Neutrophil (primary cell): ENCODE data around the gene ELMO1.
A peak's percentile ranks its signal among the peaks of the same experiment; 100 is the strongest.

Experiments used
- H3K27ac ChIP-seq: fragments of 200-600 bp; sonication (generic); 2 replicates; pipeline ENCODE4 v1.5.1; 2016; ENCODE audit warnings: mild to moderate bottlenecking, moderate library complexity
- H3K27me3 ChIP-seq: fragments of 200-600 bp; sonication (generic); 2 replicates; pipeline ENCODE4 v1.6.0; 2016; ENCODE audit warnings: mild to moderate bottlenecking
- H3K36me3 ChIP-seq: fragments of 200-600 bp; sonication (generic); 2 replicates; pipeline ENCODE4 v1.5.1; 2017
- H3K4me1 ChIP-seq, 2 experiments: fragments of 200-600 bp in 1 of 2; sonication (generic) in 1 of 2; 1 replicate in 1 of 2; 2 replicates in 1 of 2; pipeline versions ENCODE4 v1.5.1 to v1.6.1; 2013 to 2016; ENCODE audit warnings: low read depth in 1 of 2, low read length in 1 of 2, mild to moderate bottlenecking in 1 of 2, moderate library complexity in 1 of 2; ENCODE audit not compliant: control insufficient read depth in 1 of 2, insufficient read depth in 1 of 2
- H3K4me3 ChIP-seq, 2 experiments: fragments of 200-600 bp in 1 of 2; sonication (generic) in 1 of 2; 1 replicate in 1 of 2; 2 replicates in 1 of 2; pipeline ENCODE4 v1.5.1; 2013 to 2016; ENCODE audit warnings: low read depth in 1 of 2, low read length in 1 of 2, mild to moderate bottlenecking in 1 of 2, moderate library complexity in 1 of 2
- H3K9me3 ChIP-seq: fragments of 200-600 bp; sonication (generic); 2 replicates; pipeline ENCODE4 v1.5.1; 2016
- CTCF ChIP-seq: fragments of 200-600 bp; sonication (generic); IDR thresholded peaks from 2 replicates; pipeline ENCODE4 v1.5.1; 2016; ENCODE audit warnings: antibody characterized with exemption

Gene ELMO1

GRCh38 chr7:36929791-36930190 lies 518.9 kb downstream of the ELMO1 start:
- no peak overlapping the region for H3K4me3 ChIP-seq
- no peak overlapping the region for H3K27ac ChIP-seq
- no peaks in the 10 kb centered on the region for H3K27me3 ChIP-seq
- H3K4me1 ChIP-seq, result peaks cover 3 to 5% of the 10 kb centered on the region in 2 experiments
- no peaks in the 10 kb centered on the region for H3K9me3 ChIP-seq
- no peak for TF ChIP-seq CTCF
- peaks cover 8% of the 10 kb centered on the region for H3K36me3 ChIP-seq

- Histone ChIP-seq H3K27me3 (no peaks in the 10 kb centered on the region), H3K27ac (no peak overlapping the region), H3K4me3 (no peak overlapping the region), H3K9me3 (no peaks in the 10 kb centered on the region), H3K36me3 (peaks cover 8% of the 10 kb centered on the region), H3K4me1 (peaks cover 8 to 12% of the 10 kb centered on the region in 2 experiments)
- TF ChIP-seq CTCF, result no peak
Observed at GRCh38 chr7:36928718-36929117, 519.9 kb downstream of the ELMO1 start.

GRCh38 chr7:36928311-36928710 lies 520.4 kb downstream of the ELMO1 start:
- no peak for TF ChIP-seq CTCF
- peaks cover 8% of the 10 kb centered on the region for H3K36me3 ChIP-seq
- H3K4me1 ChIP-seq, result peaks cover 6 to 11% of the 10 kb centered on the region in 2 experiments
- H3K4me3 ChIP-seq, result no peak overlapping the region
- H3K27ac ChIP-seq, result no peak overlapping the region
- no peaks in the 10 kb centered on the region for H3K27me3 ChIP-seq
- H3K9me3 ChIP-seq, result no peaks in the 10 kb centered on the region

GRCh38 chr7:36925691-36926090 lies 523.0 kb downstream of the ELMO1 start:
- H3K27ac ChIP-seq, result no peak overlapping the region
- peaks cover 6 to 9% of the 10 kb centered on the region in 2 experiments for H3K4me1 ChIP-seq
- no peak for TF ChIP-seq CTCF
- H3K9me3 ChIP-seq, result no peaks in the 10 kb centered on the region
- no peaks in the 10 kb centered on the region for H3K27me3 ChIP-seq
- no peak overlapping the region for H3K4me3 ChIP-seq
- H3K36me3 ChIP-seq, result no peaks in the 10 kb centered on the region

- Histone ChIP-seq H3K4me1 (peaks cover 6 to 9% of the 10 kb centered on the region in 2 experiments), H3K4me3 (no peak overlapping the region), H3K9me3 (no peaks in the 10 kb centered on the region), H3K27me3 (no peaks in the 10 kb centered on the region), H3K36me3 (no peaks in the 10 kb centered on the region), H3K27ac (no peak overlapping the region)
- no peak for TF ChIP-seq CTCF
Observed at GRCh38 chr7:36925207-36925606, 523.5 kb downstream of the ELMO1 start.

GRCh38 chr7:36923943-36924436 lies 524.7 kb downstream of the ELMO1 start:
- Histone ChIP-seq H3K27me3 (no peaks in the 10 kb centered on the region), H3K9me3 (no peaks in the 10 kb centered on the region), H3K27ac (peak overlapping the region; percentile 13), H3K36me3 (no peaks in the 10 kb centered on the region), H3K4me1 (peaks cover 6 to 9% of the 10 kb centered on the region in 2 experiments), H3K4me3 (no peak overlapping the region)
- TF ChIP-seq CTCF, result no peak
